Panc1 (cell line): ENCODE data around the gene BCAM.

Experiments used
- CTCF ChIP-seq: fragments of 450-650 bp; IDR thresholded peaks from 2 replicates; pipeline ENCODE4 v1.5.1; 2017; ENCODE audit warnings: mild to moderate bottlenecking
- POLR2AphosphoS5 ChIP-seq: IDR thresholded peaks from 2 replicates; pipeline ENCODE4 v1.6.1; 2012; ENCODE audit warnings: mild to moderate bottlenecking, low read depth, low read length, moderate library complexity

GRCh38 chr19:44818466-44819031 lies 9.6 kb downstream of the BCAM start:
- TF ChIP-seq POLR2AphosphoS5 (no peak), CTCF (no peak)
